Prostate gland (tissue), 2 donors: ENCODE data around the gene RYR2.

Experiments
- CTCF ChIP-seq, 4 experiments: fragments of 200-600 bp in 2 of 4; fragments of 450-650 bp in 2 of 4; sonication (generic) in 2 of 4; IDR thresholded peaks; 1 replicate in 3 of 4; 2 replicates in 1 of 4; pipeline ENCODE4 v1.5.1; 2016 to 2019; ENCODE audit warnings: antibody characterized with exemption in 4 of 4, mild to moderate bottlenecking in 2 of 4, moderate library complexity in 2 of 4
- POLR2A ChIP-seq: fragments of 450-650 bp; IDR thresholded peaks from one replicate; pipeline ENCODE4 v1.6.1; 2016; ENCODE audit warnings: antibody characterized with exemption, mild to moderate bottlenecking
- POLR2AphosphoS5 ChIP-seq: sonication (generic); formaldehyde crosslinking; IDR thresholded peaks from one replicate; pipeline ENCODE4 v1.6.1; 2017; ENCODE audit warnings: antibody characterized with exemption

- TF ChIP-seq CTCF (IDR thresholded peaks at IDR 0.05) (no peak), POLR2A (no peak), POLR2AphosphoS5 (no peak)
Measured at GRCh38 chr1:237467320-237467719, 425.3 kb downstream of the RYR2 start.
